GM21526 (cell line): Measurements from ENCODE around the gene DCUN1D2.
"Not testable (repeated sequence)": the region's sequence is repeated elsewhere in the genome, so short reads cannot be mapped to it uniquely, and the experiment has no call there.

Source experiments
- ATAC-seq: cut with Tn5 transposase; IDR thresholded peaks from one replicate; pipeline ENCODE4 v1.9.1; 2021; ENCODE audit warnings: moderate library complexity; ENCODE audit not compliant: unreplicated experiment, low FRiP score

The DCUN1D2 gene

DNA sequence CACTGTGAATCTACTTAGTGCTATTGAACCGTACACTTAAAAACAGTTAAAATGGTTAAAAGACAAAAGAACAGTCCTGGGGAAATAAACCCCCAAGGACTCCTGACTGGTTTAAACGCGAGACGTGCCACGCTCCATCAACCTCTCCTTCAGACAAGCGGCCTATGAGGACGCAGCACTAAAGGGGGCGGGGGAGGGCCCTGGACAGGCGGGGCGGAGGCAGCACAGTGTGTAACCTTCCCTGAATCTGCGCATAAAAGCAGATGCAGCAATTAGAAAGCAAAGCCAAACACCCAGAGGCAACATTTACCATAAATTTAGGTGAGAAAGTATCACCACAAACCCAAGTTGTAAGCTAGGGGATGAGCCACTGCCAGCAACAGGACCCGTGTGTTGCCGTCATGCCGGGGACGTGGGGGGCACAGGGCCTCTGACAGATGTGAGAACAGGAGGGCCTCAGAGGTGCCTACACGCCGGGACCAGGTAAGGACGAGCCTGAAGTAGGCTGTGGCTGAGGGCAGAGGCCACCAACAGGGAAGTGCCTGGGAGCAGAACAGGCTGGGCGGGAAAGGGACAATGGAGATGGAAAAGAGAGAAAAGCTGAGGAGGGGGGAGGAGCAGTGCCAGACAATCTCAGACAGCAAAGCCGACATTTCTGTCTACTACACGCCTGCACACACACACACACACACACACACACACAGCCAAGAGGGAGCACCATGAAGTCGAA is 21.9 kb downstream of the DCUN1D2 start:
- ATAC-seq: no peak

DNA sequence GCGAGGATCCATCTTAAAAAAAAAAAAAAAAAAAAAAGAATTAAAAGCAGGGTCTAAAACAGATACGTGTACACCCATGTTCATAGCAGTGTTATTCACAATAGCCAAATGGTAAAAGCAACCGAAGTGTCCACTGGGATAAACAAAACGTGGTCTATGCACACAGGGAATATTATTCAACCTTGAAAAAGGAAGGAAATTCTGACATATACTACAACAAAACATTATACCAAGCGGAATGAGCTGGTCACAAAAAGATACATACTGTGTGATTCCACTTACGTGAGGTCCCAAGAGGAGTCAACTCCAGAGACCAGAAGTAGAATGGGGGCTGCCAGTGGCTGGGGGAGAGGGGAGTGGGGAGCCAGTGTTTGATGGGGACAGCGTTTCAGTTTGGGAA is 22.5 kb downstream of the DCUN1D2 start:
- ATAC-seq: no peak

DNA sequence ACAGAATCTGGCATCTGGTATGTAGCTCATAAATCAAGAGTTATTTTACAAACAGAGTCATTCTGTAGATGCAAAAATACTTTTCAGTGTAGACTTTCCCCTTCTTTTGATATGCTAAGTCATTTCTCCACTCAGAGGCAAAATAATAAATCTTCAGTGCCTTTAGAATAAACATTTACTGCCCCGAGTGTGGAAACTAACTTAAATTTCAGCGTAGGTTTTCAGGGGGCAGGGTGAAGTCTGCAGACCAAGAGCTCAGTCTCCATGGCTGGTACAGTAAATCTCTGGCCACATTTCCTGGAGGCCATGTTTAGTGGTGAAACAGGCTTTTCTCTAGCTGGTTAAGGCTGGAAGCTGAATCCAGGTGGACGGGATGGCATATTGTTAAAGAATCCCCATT is 24.1 kb downstream of the DCUN1D2 start:
- ATAC-seq: no peak

DNA sequence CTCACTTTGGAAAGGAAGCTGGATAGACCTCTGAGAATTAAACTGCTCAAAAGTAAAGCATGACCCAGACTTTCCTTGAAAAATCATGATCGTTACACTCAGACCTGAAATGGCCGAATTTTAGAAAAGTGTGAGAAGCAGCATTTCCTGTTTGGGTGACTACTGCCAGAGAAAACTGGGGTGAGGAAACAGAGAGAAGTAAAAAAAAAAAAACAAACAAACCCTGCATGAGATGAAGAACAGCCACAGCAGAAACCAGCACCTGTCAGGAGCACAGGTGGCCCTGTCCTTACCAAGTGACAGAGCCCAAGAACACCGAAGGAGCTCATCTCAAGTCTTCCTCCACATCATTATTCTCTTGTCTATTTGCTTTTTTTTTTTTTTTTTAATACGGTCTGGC is 25.2 kb downstream of the DCUN1D2 start:
- no peak for ATAC-seq

DNA sequence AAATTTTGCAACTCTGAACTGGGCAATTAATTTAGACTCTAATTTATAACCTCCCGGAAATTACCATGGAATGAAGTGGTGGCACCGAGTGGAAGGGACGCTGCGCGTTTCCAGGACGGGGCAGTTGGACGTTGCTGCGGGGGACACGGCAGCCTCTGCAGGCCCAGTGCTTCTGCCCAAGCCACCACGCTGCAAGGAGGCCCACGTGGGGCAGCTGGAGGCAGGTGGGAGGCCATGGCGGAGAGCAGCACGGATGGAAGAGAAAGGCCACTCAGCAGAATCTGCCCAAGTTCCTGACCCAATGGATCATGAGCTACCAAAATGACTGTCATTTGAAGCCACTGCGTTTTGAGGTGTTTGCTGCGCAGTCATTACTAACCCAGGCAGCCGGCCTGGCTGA is 26.0 kb downstream of the DCUN1D2 start:
- no peak for ATAC-seq

DNA sequence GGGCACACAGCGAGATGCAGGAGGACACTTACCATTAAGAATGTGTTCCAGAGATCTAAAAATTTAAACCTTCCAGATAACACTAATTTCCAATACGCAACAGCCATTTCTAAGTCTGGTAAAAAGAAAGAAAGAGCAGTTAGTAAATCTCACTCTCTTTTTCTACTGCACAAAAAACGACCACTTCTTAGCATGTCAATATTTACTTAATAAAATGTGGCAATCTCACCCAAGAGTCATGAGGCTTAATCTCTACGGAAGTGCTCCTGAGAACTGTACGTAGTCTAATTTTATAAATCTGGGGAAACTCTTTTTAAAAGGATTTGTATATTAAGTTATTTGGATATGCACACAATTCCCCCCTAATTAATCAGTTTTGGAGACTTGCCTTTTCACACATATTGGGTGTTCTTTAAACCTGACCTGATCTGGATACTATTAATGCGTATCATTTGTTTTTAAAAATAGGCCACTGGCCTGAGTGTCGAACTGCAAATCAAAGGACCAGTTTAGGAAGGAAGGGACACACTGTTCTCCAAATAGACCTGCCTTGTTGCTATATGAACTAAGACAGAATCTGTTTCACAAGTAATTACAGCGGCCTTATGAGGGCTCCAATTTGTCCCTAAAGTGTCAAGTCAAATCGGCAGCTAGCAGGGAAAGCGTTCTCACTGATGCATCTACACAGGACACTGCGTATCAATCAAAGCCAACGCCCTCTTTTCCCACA is 29.3 kb downstream of the DCUN1D2 start:
- ATAC-seq: no peak

DNA sequence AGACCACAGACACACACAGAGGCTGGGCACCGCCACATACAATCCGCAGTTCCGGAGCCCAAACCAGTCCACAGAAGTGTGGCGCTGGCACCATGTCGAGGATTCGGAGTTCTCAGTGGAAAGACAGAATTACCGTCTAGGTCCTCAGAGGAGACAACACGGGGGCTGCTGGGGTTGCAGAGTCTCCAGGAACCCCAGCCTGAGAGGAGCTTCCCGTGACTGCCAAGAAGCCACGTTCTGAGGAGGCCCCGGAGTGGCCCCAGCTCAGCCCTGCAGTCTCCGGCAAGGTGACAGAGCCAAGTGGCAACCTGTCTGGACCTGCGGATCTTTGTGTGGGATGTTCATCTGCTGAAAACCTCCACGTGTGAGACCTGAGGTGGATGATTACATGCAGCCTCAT is 29.9 kb downstream of the DCUN1D2 start:
- ATAC-seq: no peak

DNA sequence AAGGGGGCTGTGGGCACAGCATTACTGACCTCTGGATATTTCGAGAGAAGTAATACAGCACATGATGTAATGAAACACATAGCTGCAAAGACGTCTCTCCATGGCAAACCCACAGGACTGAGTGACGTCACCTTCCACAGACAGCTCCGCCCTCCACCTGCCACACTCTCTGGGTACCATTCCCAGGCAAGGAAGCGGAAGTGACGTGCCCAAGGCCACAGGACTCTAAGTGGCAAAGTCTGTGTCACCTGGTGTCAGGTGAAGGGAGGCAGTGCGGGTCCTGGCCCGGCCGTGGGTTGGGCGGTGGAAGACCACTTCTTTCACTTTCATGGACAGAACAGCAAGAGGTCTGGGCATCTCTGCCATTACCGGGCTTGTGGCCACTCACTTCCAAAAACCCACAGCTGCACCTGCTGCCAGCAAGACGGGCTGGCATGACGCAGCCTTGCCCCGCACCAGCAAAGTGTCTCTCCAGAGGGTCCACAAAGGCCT is 30.4 kb downstream of the DCUN1D2 start:
- ATAC-seq: no peak

DNA sequence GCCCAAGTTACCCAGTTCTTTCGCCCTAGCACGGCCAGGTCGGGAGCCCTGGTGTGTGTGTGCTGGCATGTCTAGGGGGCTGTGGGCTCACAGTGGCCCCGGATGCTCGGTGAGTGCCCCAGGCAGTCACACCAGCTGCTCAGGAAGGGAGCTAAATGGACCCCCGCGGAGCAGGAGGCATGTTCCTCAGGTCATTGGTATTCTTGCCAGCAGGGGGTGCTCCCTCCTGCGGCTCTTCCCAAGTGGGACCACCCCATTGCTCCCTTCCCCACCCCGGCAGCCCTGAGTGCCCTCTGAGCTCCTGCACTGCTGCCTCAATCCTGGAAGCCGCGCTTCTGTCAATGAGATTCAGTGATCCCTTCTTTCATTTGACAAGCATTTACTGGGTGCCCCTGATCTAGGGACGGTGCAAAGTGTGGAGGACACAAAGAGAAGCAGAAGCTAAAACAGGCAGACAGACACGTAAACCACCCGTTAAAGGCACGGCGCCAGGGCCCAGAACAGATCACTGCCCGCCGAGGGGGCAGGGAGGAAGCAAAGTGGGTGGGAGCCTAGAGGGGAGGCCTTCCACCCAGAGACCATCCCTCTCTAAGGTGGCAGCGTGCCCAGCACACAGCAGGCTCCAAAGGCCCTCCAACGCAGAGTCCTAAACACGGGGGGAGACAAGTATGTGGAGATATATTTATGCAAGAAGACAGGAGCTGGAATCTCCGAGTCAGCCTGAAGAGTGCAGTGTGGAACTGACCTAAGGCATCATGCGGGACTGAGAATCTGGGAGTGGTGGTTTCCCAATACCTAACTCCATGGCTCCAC is 32.1 kb downstream of the DCUN1D2 start:
- no peak for ATAC-seq

DNA sequence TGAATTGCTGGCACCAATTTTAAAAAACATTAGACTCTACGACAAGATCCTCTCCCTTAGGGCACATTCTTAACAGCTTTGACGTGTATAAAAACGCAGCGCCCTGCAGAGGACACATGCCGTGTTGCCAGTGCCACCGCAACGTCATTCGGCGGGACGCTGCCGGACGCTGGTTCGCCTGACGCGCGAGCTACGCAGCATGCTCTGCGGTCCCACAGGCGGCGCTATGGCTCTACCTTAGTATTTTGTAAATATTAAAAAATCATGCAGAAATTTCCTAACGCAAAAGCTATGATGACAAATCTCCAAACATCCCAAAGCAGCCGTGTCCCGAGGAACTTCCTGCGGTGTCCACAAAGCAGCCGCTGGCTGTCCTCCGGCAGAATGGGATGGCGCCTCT is 33.0 kb downstream of the DCUN1D2 start:
- no peak for ATAC-seq

DNA sequence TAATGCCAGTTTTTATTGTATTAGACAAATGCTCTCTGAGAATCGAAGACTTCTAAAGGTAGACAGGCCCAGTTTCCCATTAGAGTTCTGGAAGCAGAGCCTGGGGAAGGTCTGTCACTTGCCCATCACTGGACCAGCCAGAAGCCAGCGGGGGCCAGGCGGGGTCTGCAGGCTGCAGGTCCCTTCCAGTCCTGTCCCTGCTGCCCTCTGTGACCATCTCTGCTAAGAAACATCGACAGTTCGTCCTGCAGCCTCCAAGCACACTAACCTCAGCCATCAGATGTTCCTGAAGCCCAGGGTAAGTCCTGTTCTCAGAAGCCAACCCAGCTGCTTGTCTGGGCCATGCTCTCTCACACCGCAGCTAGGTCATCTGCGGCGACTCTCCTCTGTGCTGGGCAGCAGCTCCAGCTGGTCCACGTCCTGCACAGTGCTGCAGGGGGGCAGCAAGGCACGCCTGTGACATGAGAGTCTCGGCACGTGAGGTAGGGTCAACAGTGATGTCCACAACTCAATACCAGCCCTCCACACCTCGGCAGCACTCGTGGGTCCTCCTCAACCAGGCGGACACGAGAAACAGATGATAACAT is 34.3 kb downstream of the DCUN1D2 start:
- ATAC-seq: no peak

DNA sequence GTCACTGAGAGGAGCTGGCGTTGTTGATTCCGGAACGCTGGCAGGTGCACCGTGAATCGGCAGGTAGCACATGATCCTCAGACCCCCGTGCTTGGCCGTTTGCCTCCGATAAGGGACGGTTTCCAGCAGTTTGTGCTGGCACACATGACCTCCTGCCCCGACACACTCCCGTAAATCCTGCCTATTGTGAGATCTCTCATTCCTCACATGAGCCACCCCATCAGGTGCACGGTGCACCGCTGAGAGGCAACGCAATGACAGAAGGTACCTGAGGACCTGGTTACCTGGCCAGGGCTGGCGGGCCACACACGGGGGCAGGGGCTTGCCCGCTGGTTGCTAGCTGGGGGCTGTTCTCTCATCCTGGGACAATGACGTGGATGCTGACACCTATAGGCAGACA is 35.1 kb downstream of the DCUN1D2 start:
- ATAC-seq: no peak

DNA sequence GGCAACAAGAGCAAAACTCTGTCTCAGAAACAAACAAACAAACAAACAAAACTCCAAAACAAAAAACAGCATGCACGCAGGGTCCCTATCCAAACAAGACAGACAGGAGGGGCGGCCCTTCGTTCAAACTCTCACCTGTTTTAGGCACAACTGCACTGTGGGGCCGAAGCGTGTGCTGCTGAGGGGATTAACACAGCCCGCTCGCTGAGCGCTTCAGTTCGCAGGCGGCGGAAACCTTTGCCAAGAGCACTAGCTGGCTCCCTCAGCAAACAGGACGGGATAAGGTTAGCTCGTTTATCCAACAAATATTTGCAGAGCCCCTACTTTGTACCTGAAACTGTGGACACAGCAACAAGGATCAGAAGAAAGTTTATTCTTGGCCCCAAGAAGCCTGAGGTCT is 35.6 kb downstream of the DCUN1D2 start:
- no peak for ATAC-seq

DNA sequence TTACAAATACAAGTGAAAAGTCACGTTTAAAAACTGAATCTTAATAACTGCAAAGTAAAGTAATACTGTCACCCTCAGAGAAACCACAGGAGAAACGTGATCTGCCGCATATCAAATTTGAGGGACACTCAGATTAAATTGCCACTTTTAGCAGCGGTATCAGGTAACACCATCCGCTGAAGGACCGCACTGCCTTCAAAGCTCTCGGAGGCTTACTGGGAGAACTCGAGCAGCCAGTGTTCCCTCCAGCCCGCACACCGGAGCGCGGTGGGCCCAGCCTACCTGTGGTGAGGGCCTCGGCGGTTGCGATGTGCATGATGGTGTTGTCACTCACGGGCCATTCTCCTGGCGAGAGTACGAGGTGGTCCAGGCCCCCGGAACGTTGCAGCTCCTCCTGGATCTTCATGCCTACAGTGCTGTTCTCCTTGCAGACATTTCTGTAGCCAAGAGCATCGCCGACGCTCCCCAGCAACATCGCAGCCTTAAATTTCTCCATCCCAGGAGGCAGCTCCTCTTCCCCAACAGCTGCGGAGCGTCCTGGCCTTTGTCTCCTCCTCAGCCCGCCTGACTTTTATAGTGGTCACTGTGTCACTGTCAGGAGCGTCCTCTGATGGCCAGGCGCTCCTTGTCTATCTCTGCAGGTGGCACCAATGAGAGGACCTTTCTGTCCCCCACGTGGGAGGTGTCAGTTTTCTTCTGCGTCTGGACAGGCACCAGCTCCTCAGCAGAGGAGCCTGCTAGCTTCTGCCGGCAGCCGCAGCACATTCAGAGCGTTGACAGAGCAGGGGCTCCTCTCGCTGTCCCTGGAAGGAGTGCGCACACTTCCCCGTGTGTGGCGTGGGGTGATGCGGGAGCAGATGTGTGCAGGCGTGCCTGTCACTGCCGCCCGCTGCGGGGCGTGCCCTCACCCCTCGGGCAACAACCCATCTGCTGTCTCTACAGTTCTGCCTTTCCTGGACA is 37.3 kb downstream of the DCUN1D2 start, which contains the start of gene ADPRHL1:
ADPRHL1 (minus strand) TSS at position 547 of the 960 bp plus-strand sequence; CDS start at position 496, 51 bp downstream.
- ATAC-seq: no peak

DNA sequence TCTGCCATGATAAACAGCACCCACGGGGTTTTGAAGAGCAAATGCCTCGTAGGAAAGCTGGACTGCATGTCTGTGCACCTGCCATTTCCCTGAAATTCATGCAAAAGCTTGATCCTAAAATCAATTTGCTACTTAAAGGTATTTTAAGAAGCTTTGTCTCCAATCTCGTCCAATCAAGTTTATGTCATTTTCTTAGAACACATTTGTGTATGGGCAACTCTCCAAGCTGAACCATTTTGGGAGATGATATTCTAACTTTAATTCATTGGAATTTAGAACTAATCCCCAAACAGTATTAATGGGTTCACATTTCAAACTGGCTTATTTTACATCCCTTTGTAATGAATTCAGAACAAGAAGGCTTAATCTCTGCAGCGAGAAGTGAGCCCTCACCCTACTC is 38.0 kb downstream of the DCUN1D2 start:
- no peak for ATAC-seq

DNA sequence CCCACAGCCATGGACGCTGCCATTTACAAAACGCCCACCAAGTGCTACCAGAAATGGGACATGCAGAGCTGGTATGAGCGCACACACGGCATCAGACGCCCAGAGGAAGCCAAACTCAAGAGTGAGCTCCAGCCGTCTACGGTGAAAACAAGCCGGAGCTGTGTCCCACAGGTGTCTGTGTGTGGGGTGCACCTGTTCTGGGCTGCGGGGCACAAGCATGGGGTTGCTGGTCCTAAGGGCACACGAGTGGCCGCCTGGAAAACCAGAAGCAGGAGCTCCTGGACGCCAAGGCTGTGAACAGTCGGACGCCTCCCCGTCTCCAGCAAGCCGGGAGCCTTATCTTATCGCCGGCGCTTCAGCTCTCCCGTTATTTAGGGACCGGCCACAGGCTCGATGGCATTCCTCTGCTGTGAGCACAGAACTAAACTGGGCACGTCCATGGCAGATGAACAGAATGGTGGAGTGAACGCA is 38.5 kb downstream of the DCUN1D2 start:
- no peak for ATAC-seq

DNA sequence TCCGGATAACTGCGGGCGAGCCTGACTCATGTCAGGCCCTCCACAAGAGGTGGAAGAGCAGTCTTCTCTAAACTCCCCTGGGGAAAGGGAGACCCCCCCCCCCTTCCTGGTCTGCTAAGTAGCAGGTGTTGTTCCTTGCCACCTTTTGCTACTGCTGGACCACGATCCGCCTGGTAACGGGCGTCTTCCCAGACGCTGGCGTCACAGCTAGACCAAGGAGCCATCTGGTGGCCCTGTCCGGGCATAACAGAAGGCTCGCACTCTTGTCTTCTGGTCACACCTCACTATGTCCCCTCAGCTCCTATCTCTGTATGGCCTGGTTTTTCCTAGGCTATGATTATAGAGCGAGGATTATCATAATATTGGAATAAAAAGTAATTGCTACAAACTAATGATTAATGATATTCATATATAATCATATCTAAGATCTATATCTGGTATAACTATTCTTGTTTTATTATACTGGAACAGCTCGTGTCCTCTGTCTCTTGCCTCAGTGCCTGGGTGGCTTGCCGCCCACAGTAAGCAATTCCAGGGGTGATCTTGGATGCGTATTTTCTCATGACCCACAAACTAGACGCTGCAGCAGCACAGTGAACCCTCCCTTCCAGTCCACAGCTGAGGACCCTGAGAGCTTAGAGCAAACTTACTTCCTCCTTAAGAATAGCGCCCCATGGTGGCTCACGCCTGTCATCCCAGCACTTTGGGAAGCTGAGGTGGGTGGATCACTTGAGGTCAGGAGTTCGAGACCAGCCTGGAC is 39.5 kb downstream of the DCUN1D2 start:
- not testable (repeated sequence) for ATAC-seq

DNA sequence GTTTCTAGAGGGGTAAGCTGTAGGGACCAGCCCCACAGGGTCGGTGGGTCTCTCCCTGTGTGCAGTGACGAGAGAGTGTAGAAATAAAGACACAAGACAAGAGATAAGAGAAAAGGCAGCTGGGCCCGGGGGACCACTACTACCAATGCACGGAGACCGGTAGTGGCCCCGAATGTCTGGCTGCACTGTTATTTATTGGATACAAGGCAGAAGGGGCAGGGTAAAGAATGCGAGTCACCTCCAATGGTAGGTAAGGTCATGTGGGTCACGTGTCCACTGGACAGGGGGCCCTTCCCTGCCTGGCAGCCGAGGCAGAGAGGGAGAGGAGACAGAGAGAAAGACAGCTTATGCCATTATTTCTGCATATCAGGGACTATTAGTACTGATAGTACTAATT is 40.2 kb downstream of the DCUN1D2 start:
- not testable (repeated sequence) for ATAC-seq
